GM19193 (cell line): ENCODE results near the gene DTD1.
A peak's percentile ranks its signal among the peaks of the same experiment; 100 is the strongest.

Source experiments
- POLR2A ChIP-seq: IDR thresholded peaks from 4 replicates; pipeline ENCODE4 v1.6.1; 2011; ENCODE audit not compliant: insufficient read depth, insufficient read length; ENCODE audit errors: extremely low read depth

DTD1 gene

GRCh38 chr20:18587665-18588573 lies at the start of gene DTD1:
TSS of gene DTD1 (plus strand) at chr20:18588054. CDS start at chr20:18588073, 19 bp downstream.
- TF ChIP-seq POLR2A, result peak; percentile 75

- no peak for TF ChIP-seq POLR2A
Observed at GRCh38 chr20:18541741-18542140, 46.1 kb upstream of the DTD1 start.

GRCh38 chr20:18543216-18543615 lies 44.6 kb upstream of the DTD1 start:
- no peak for TF ChIP-seq POLR2A

- no peak for TF ChIP-seq POLR2A
Observed at GRCh38 chr20:18543932-18544331, 43.9 kb upstream of the DTD1 start.

- no peak for TF ChIP-seq POLR2A
Observed at GRCh38 chr20:18545566-18545965, 42.3 kb upstream of the DTD1 start.

- no peak for TF ChIP-seq POLR2A
Observed at GRCh38 chr20:18548465-18548864, 39.4 kb upstream of the DTD1 start.

GRCh38 chr20:18553746-18554145 lies 34.1 kb upstream of the DTD1 start:
- no peak for TF ChIP-seq POLR2A

- peak; percentile 91 for TF ChIP-seq POLR2A
Observed at GRCh38 chr20:18566892-18567738, 20.7 kb upstream of the DTD1 start, which contains the start of gene SMIM26. TSS of gene SMIM26 (plus strand) at chr20:18567432. CDS start at chr20:18567479, 47 bp downstream.

GRCh38 chr20:18567739-18568091 lies 20.1 kb upstream of the DTD1 start:
- no peak for TF ChIP-seq POLR2A

GRCh38 chr20:18571009-18571408 lies 16.8 kb upstream of the DTD1 start:
- TF ChIP-seq POLR2A, result no peak

GRCh38 chr20:18571578-18571977 lies 16.3 kb upstream of the DTD1 start:
- no peak for TF ChIP-seq POLR2A

- no peak for TF ChIP-seq POLR2A
Observed at GRCh38 chr20:18577942-18578341, 9.9 kb upstream of the DTD1 start.

GRCh38 chr20:18578581-18578980 lies 9.3 kb upstream of the DTD1 start:
- TF ChIP-seq POLR2A, result no peak

- no peak for TF ChIP-seq POLR2A
Observed at GRCh38 chr20:18580012-18580411, 7.8 kb upstream of the DTD1 start.

- no peak for TF ChIP-seq POLR2A
Observed at GRCh38 chr20:18585134-18585533, 2.7 kb upstream of the DTD1 start.
